Progenitor cell of endocrine pancreas (in vitro differentiated cells): ENCODE measurements around the gene GALNS. TPM values are rescaled to one million over a fixed set of nuclear protein-coding genes. Genes with fewer than 3 reads are reported as not detected.
A peak's percentile ranks its signal among the peaks of the same experiment; 100 is the strongest.
"Not testable (repeated sequence)": the region's sequence is repeated elsewhere in the genome, so short reads cannot be mapped to it uniquely, and the experiment has no call there.

Experiments
- DNase-seq: peaks from one replicate; pipeline ENCODE4 v3.0.0; 2021; ENCODE audit warnings: low spot score; ENCODE audit not compliant: unreplicated experiment
- H3K27ac Mint-ChIP-seq: 2 replicates; pipeline ENCODE4 v1.8.0; 2021; ENCODE audit warnings: mild to moderate bottlenecking, moderate library complexity, mixed read lengths
- H3K27me3 Mint-ChIP-seq: 2 replicates; pipeline ENCODE4 v1.8.0; 2021; ENCODE audit warnings: mixed read lengths
- H3K36me3 Mint-ChIP-seq: 2 replicates; pipeline ENCODE4 v1.8.0; 2022; ENCODE audit warnings: mixed read lengths; ENCODE audit not compliant: insufficient read depth
- H3K4me1 Mint-ChIP-seq: 2 replicates; pipeline ENCODE4 v1.8.0; 2021; ENCODE audit warnings: low read depth, mixed read lengths
- H3K4me3 Mint-ChIP-seq: 2 replicates; pipeline ENCODE4 v1.8.0; 2021; ENCODE audit warnings: low read depth, mild to moderate bottlenecking, moderate library complexity, mixed read lengths
- H3K9me3 Mint-ChIP-seq: 2 replicates; pipeline ENCODE4 v1.8.0; 2021; ENCODE audit warnings: low read depth, mixed read lengths
- CTCF ChIP-seq: fragments of 200-600 bp; sonication (generic); IDR thresholded peaks from one replicate; pipeline ENCODE4 v1.5.0; 2021; ENCODE audit warnings: antibody characterized with exemption, mild to moderate bottlenecking; ENCODE audit not compliant: unreplicated experiment
- total RNA-seq: library from RNA; stranded (reverse); gene quantifications from 2 replicates; pipeline ENCODE4 v1.2.1, GENCODE V29; 2021

GALNS gene
- total RNA-seq, 1 donor from 2014 or later: 32.7 TPM

- H3K4me3 Mint-ChIP-seq: no peak overlapping the region
- H3K4me1 Mint-ChIP-seq: no peaks in the 10 kb centered on the region
- no peaks in the 10 kb centered on the region for H3K27me3 Mint-ChIP-seq
- peak overlapping the region; percentile 83 for H3K27ac Mint-ChIP-seq
- TF ChIP-seq CTCF: no peak
- H3K36me3 Mint-ChIP-seq: peaks cover 3% of the 10 kb centered on the region
- H3K9me3 Mint-ChIP-seq: no peaks in the 10 kb centered on the region
- no peak for DNase-seq
Observed at GRCh38 chr16:88892065-88892464, 35.3 kb upstream of the GALNS start.

- H3K27me3 Mint-ChIP-seq: no peaks in the 10 kb centered on the region
- peaks cover 3% of the 10 kb centered on the region for H3K36me3 Mint-ChIP-seq
- no peak overlapping the region for H3K4me3 Mint-ChIP-seq
- DNase-seq: no peak
- H3K4me1 Mint-ChIP-seq: no peaks in the 10 kb centered on the region
- no peak for TF ChIP-seq CTCF
- H3K9me3 Mint-ChIP-seq: no peaks in the 10 kb centered on the region
- no peak overlapping the region for H3K27ac Mint-ChIP-seq
Observed at GRCh38 chr16:88891083-88891482, 34.3 kb upstream of the GALNS start.

GRCh38 chr16:88889702-88890352, 33.1 kb upstream of the GALNS start:
- DNase-seq, H3K9me3 Mint-ChIP-seq, H3K4me1 Mint-ChIP-seq, H3K36me3 Mint-ChIP-seq, H3K27me3 Mint-ChIP-seq, H3K4me3 Mint-ChIP-seq, H3K27ac Mint-ChIP-seq: not testable (repeated sequence)

GRCh38 chr16:88888461-88889387, 32.0 kb upstream of the GALNS start:
- H3K9me3 Mint-ChIP-seq: no peaks in the 10 kb centered on the region
- H3K27me3 Mint-ChIP-seq: no peaks in the 10 kb centered on the region
- peaks cover 3% of the 10 kb centered on the region for H3K36me3 Mint-ChIP-seq
- TF ChIP-seq CTCF: no peak
- H3K27ac Mint-ChIP-seq: no peak overlapping the region
- DNase-seq: no peak
- no peak overlapping the region for H3K4me3 Mint-ChIP-seq
- no peaks in the 10 kb centered on the region for H3K4me1 Mint-ChIP-seq

GRCh38 chr16:88888057-88888456, 31.3 kb upstream of the GALNS start:
- no peak for DNase-seq
- no peak overlapping the region for H3K4me3 Mint-ChIP-seq
- no peaks in the 10 kb centered on the region for H3K9me3 Mint-ChIP-seq
- no peaks in the 10 kb centered on the region for H3K27me3 Mint-ChIP-seq
- H3K4me1 Mint-ChIP-seq: no peaks in the 10 kb centered on the region
- H3K36me3 Mint-ChIP-seq: peaks cover 5% of the 10 kb centered on the region
- TF ChIP-seq CTCF: no peak
- peak overlapping the region; percentile 84 for H3K27ac Mint-ChIP-seq
